GM19395 (cell line): ENCODE data around the gene NLRP14.

Source experiments
- ATAC-seq: cut with Tn5 transposase; IDR thresholded peaks from one replicate; pipeline ENCODE4 v1.9.1; 2021; ENCODE audit warnings: mild to moderate bottlenecking, moderate library complexity; ENCODE audit not compliant: unreplicated experiment

NLRP14 gene

DNA sequence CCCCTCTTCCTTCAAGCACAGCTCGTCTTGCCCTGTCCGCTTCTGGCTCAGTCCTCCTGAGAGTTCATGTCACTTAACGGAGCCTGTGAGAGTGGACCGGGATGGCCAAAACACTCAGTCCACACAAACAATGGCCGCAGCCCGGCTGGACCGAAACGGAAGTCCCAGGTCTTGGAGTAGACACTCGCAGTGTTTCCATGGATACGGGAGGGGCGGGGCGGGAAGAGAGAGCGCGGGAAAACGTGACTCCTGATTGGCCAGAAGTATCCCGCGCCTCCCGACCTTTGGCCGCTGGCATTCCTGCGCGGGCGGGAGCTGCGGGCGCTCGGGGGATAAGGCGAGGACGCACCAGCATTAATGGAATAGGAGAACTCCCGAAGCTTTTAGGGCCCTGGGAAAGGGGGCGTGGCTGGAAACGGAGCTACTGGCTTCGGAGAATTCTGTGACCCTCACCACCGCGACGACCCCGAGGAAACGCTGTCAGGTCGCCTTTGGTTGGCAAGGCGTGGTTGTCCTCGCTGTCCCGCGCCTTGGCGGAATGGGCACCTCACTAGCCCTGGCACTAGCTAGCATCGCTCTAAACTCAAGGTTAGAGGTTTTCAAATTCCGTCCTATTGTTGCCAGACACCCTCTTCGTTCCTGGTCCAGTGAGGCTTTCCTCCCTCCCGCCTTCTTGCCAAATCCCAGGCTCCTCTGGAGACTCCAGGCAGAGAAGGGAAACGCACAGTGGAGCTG, at the start of gene NLRP14, which contains the start of gene ZNF214:
Gene NLRP14 (plus strand): TSS at position 297 of the 735 bp plus-strand sequence. CDS start 18,108 bp downstream, outside the sequence.
Gene ZNF214 (minus strand): TSS at position 164 of the 735 bp plus-strand sequence. CDS start 17,511 bp downstream, outside the sequence.
- ATAC-seq, result peak; percentile 68

DNA sequence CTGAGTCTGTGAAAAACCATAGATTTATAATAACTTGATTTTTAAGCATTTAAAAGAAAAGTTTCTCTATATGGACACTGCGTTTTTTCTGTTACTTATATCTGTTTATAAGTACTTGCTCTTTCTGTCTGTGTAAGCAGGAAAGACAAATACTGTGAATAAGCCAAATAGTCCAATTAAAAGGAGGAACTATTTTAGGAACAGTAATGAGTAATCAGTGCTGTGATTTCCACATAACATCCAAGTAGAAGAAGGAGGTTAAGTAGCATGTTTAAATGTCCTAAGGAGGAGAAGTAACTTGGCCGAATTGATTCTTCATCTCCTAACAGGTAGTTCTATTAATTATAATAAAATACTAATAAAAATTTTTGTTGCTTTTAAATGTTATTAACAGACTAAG, 40.9 kb upstream of the NLRP14 start:
- no peak for ATAC-seq

DNA sequence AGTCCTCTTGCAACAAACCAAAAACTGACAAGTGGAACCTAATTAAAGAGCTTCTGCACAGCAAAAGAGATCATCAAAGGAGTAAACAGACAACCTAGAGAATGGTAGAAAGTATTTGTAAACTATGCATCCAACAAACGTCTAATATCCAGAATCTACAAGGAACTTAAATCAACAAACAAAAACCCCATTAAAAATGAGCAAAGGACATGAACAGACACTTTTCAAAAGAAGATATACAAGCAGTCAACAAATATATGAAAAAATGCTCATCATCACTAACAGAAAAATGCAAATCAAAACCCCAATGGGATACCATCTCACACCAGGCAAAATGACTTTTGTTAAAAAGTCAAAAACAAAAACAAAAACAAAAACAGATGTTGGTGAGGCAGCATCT, 33.8 kb upstream of the NLRP14 start:
- ATAC-seq, result no peak

DNA sequence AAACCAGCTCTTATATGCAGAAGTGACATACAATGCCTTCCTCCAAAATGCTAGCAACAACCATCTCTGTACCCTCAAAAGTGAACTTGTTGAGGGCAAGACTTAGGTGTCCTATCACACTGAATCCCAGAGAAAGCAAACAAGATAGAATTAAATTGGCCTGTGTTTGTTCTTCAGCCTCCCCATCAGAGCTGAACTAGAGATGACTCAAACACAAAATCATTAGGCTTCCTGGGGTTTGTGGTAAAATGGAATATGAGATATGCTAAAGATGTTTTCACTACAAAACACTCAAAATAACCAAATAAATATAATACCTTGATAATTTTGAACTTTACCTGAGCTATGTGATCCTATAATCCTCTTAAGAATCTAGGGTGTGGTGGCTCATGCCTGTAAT, 31.8 kb upstream of the NLRP14 start:
- ATAC-seq, result no peak

DNA sequence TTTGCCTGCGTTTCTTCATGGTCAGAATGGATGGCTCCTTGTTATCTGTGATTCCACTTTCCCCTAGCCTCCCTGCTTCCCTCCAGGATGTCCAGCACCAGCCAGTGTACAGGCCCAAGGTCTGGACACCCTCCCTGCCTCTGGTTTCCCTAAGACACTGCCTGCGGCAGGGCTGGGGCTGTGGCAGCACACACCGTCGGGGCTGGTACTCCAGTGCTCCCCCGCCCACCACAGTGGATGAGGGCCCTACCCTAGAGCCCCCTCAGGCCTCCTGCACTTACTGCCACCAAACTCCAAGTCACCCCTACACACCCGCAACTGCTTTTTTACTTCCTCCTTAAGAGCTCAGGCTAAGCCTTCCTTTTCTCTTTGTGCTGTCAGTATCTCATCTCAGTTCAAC, 29.1 kb upstream of the NLRP14 start:
- no peak for ATAC-seq

DNA sequence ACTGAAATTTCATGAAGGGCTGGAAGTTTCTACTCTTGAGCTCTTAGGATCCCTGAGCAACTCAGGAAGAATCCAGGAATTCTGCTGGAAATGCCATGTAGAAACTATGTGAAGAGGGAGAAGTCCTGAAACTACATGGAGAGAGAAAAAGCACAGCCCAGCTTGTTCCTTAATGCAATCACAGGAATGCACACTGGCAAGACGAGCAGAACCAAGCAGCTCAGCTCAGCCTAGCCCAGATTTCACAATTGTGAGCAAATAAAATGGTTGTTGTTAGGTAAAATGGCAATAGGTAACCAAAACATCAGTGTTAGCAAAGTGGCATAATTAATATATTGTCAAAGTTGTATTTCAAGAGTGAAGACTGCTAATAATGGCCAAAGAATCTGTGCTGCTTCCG, 28.3 kb upstream of the NLRP14 start:
- no peak for ATAC-seq

DNA sequence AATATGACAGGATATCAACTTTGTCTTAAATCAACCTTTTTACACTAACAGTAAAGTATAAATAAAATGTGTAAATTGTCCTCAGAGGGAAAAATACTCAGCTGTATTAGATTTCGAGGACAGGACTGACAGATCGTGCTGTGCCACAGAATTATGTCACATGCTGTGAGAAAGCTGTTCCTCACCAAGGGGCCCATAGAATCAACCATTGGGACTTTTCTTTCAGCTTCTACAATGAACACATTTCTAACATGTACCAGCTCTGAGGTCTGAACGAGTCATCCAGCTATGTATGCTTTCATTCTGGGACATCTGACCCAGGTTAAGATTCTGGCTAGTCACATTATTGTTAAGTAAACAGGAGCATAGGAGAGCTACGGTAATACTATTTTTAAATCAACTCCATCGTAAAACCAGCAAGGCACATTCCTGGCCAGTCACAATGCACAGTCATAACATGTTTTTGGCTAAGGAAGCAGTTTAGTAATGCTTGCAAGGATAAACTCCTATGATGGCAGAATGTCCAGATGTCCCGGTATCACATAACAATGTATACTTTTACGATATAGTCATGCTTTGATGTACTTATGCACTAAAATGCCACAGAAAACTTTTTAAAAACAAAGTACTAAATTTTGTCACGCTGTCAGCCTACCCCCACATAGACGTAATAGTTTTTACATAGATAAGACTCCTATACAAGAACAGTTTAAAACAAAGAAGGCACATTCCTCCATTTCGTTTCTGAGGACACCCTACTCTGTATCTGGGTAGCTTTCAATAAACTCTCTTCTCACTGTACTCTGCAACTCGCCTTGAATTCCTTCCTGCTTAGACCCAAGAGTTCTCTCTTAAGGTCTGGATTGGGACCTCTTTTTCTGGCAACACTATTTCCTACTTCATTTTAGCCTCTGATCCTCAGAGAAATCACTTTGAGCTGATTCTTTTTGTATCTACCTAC, 27.5 kb upstream of the NLRP14 start:
- no peak for ATAC-seq

DNA sequence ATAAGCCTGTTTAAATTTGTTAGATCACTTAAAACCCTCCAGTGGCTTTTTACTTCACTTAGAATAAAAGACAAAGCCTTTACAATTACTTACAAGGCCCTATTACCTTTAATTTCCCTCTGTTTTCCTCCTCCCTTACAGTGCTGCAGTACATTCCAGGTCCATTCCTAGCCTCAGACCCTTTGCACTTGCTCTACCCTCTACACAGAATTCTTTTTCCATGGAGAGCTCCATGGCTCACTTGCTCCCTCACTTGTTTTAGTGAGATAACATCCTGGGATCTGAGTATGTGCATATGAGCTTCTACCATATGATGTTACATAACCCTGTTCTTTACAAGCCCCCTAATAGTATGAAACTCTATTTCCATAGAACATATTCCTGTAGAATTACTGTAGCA, 24.6 kb upstream of the NLRP14 start:
- no peak for ATAC-seq

- peak; percentile 80 for ATAC-seq
These were observed 15.8 kb upstream of the NLRP14 start for GRCh38 chr11:7004482-7004881.

GRCh38 chr11:7014118-7014517, 6.2 kb upstream of the NLRP14 start:
- no peak for ATAC-seq

DNA sequence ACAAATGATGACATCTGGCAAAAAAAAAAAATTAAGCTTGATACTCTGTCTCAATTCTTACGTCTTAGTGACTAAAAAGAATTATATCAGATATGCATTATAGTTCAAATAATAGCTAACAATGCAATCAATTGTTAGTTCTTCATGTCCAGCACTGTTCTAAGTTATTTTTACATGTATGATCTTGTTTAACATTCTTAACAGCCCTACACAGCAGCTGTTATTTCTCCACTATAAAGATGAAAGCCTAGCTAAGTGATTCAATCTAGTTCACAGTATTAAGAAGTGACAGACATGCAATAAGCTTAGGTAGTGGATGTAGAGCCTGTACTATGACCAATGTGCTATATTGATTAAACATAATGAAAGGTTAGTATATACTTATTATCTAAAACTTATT, 4.3 kb upstream of the NLRP14 start:
- no peak for ATAC-seq

DNA sequence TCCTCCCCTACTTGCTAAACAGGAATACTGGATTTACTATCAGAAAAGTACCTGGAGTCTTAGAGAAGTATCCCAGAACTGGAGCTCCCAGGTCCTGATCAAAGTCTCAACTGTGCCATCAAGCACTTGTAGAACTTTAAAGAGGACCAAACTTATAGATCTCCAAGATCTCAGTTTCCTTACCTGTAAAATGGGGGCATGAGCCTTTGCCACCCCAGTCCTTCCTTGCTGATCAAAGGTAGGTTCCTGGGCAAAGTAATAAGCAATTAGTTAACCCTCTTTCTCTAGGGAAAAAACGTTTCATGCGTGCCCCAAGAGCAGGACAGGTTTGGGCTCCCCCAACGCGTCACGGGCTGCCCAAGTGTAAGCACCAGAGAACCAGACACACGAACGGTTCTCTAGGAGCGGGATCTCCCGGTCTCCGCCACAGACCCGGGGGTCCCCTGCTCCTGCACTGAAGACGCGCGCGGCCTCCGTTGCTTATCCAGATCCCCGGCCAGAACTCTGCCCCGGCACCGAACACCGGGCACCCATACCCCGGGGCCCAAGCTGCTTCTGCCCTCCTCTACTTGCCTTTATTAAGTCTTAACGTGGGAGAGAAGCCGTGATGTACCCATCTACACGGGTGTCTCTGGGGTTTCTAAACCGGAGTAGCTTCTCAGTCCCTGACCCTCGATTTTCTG, 638 bp upstream of the NLRP14 start:
- peak; percentile 46 for ATAC-seq

GRCh38 chr11:7021318-7021717, 1.0 kb downstream of the NLRP14 start:
- no peak for ATAC-seq

- no peak for ATAC-seq
These were observed 7.9 kb downstream of the NLRP14 start for GRCh38 chr11:7028141-7028540.

DNA sequence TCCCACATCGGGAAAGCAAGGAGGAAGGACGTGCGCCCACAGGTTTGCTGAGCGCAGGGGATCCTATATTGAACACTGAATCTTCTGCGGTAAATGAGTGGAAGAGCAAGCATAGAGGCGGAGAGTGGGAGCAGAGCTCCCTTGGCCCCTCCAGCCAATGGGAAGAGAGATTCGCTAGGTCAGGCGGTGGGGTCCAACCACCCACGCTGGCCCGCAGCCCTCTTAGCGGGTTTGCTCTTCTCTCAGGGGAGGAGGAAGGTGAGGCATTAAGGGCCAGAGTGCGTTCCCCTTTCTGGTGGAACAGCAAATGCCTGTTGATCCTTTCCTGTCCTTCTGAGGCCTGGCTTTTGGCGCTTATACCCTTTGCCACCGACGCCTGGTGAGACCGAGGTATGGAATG, 10.6 kb downstream of the NLRP14 start:
- ATAC-seq, result no peak

DNA sequence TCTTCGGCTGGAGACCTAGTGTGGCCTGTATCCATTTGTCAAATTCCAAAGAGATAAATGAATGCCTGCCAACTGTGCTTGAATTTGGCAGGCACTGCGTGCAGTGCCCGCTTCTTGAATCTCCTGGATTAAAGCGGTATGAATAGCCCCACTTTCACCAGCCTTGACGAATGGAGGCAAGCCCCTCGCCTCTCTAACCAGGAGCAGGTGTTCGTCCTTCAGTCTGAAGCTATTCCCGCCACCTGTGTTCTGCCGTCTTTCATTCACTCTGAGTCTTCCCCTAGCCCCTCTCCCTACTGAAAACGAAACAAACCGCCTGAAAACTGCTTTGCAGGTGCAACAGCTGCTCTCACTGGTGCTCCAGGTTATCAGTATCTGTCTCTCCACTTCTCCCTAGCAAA, 11.2 kb downstream of the NLRP14 start:
- no peak for ATAC-seq

GRCh38 chr11:7032692-7033091, 12.4 kb downstream of the NLRP14 start:
- ATAC-seq, result no peak

GRCh38 chr11:7034019-7034418, 13.7 kb downstream of the NLRP14 start:
- ATAC-seq, result no peak

GRCh38 chr11:7046474-7047175, 26.3 kb downstream of the NLRP14 start:
- no peak for ATAC-seq

DNA sequence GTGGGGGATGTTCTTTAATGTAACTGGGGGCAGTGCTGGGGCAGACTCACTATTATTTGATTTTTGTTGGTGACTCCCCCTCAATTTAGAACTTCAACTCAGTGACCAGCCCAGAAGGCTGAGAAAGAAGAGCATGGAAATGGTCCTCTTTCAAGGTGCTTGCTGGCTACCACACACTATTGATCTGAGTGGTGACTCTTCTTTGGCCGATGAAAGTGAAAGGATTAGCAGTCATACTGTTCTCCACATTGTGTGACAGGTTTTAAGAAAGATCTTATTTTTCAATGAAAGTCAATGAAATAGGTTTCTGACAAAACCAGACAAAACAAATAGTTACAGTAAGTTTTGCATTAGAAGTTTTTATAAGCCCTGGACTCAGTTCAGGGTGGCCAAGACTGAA, 29.9 kb downstream of the NLRP14 start:
- ATAC-seq, result no peak
